Sigmoid colon (tissue), 7 donors: ENCODE data around the gene NUDT21. TPM values are rescaled to one million over a fixed set of nuclear protein-coding genes. Genes with fewer than 3 reads are reported as not detected.

ENCODE experiments used
- DNase-seq: peaks from one replicate; pipeline ENCODE4 v3.0.0-alpha.2; 2019
- H3K27ac ChIP-seq, 4 donors: fragments of 200-600 bp; sonication (generic); one replicate each; pipeline ENCODE4 v1.5.1; 2016 to 2019; ENCODE audit warnings: mild to moderate bottlenecking in 1 of 4
- H3K27me3 ChIP-seq, 3 donors: fragments of 200-600 bp; sonication (generic); one replicate each; pipeline ENCODE4 v1.5.1; 2019; ENCODE audit warnings: mild to moderate bottlenecking in 1 of 3
- H3K36me3 ChIP-seq, 4 donors: fragments of 200-600 bp; sonication (generic); one replicate each; pipeline ENCODE4 v1.5.1; 2016 to 2019
- H3K4me1 ChIP-seq, 4 donors: fragments of 200-600 bp; sonication (generic); one replicate each; pipeline ENCODE4 v1.5.1; 2017 to 2019
- H3K4me3 ChIP-seq, 4 donors: fragments of 200-600 bp; sonication (generic); one replicate each; pipeline ENCODE4 v1.5.1; 2017 to 2019; ENCODE audit warnings: mild to moderate bottlenecking in 2 of 4, moderate library complexity in 1 of 4
- H3K9me3 ChIP-seq, 4 donors: fragments of 200-600 bp in 3 of 4; sonication (generic) in 3 of 4; one replicate each; pipeline versions ENCODE4 v1.5.1 to v1.6.1; 2013 to 2019
- CTCF ChIP-seq, 4 experiments: fragments of 450-650 bp in 3 of 4; fragments of 200-600 bp in 1 of 4; IDR thresholded peaks; one replicate each; pipeline ENCODE4 v1.5.1; 2016 to 2019; ENCODE audit warnings: antibody characterized with exemption in 4 of 4, mild to moderate bottlenecking in 3 of 4, moderate library complexity in 2 of 4
- EP300 ChIP-seq, 4 donors: sonication (generic); formaldehyde crosslinking; IDR thresholded peaks; one replicate each; pipeline ENCODE4 v1.6.1; 2017; ENCODE audit warnings: antibody characterized with exemption in 4 of 4
- POLR2A ChIP-seq, 2 donors: fragments of 450-650 bp; IDR thresholded peaks; one replicate each; pipeline ENCODE4 v1.6.1; 2016; ENCODE audit warnings: antibody characterized with exemption in 2 of 2, mild to moderate bottlenecking in 2 of 2, moderate library complexity in 2 of 2
- POLR2AphosphoS5 ChIP-seq, 4 donors: sonication (generic); formaldehyde crosslinking; IDR thresholded peaks; one replicate each; pipeline ENCODE4 v1.6.1; 2017; ENCODE audit warnings: antibody characterized with exemption in 4 of 4
- WGBS, 2 donors: extraction: QIAGEN DNeasy Blood & Tissue Kit; methylation state at CpG; one replicate each; pipeline ENCODE4 v1.1.7; 2013; 5-methylcytosine and 5-hydroxymethylcytosine counted together
- intact Hi-C: fragments of 100-400 bp; cut with DNase I; formaldehyde crosslinking; loops from one replicate; pipeline ENCODE4 v1.15.1; 2023
- polyA plus RNA-seq, 3 donors: library from polyadenylated mRNA; stranded (reverse); fragments of 200-250 nt; gene quantifications; one replicate each; pipeline ENCODE4 v1.2.3, GENCODE V29; 2013
- total RNA-seq, 4 donors: library from RNA; depleted of rRNA; stranded (reverse); fragments of >200 nt; gene quantifications; one replicate each; pipeline ENCODE4 v1.1.0, GENCODE V29; 2016
- donor health status: healthy with polysubstance abuse.
- donor health status: Bipolar disorder and iron deficiency.
- donor health status: healthy.

The NUDT21 gene
- total and polyA plus RNA-seq, 7 donors, result 33.0 to 51.7 (median 44.1) TPM

- WGBS, 2 donors, result 88 to 89% methylated on average over 7 of the region's 7 CpGs
- Histone ChIP-seq H3K4me3 (no peak overlapping the region), H3K27me3 (no peaks in the 10 kb centered on the region), H3K36me3 (peaks cover 10 to 100% (median 16%) of the 10 kb centered on the region in 4 donors), H3K27ac (no peak overlapping the region), H3K4me1 (no peaks in the 10 kb centered on the region), H3K9me3 (no peaks in the 10 kb centered on the region)
- no peak for DNase-seq
- TF ChIP-seq CTCF (IDR thresholded peaks at IDR 0.05) (no peak), EP300 (IDR thresholded peaks at IDR 0.05) (no peak), POLR2AphosphoS5 (IDR thresholded peaks at IDR 0.05) (no peak), POLR2A (IDR thresholded peaks at IDR 0.05) (no peak)
- intact Hi-C loops, result no loop called here
Measured at GRCh38 chr16:56480776-56481467, 29.8 kb upstream of the NUDT21 start.

GRCh38 chr16:56479469-56479868, 28.3 kb upstream of the NUDT21 start:
- H3K36me3 ChIP-seq, result peaks cover 17 to 100% (median 25%) of the 10 kb centered on the region in 4 donors
- no peaks in the 10 kb centered on the region for H3K4me1 ChIP-seq
- no peak for DNase-seq
- no peak overlapping the region for H3K4me3 ChIP-seq
- TF ChIP-seq POLR2AphosphoS5 (IDR thresholded peaks at IDR 0.05) (no peak), EP300 (IDR thresholded peaks at IDR 0.05) (no peak), POLR2A (IDR thresholded peaks at IDR 0.05) (no peak), CTCF (IDR thresholded peaks at IDR 0.05) (no peak)
- H3K27ac ChIP-seq, result no peak overlapping the region
- no peaks in the 10 kb centered on the region for H3K9me3 ChIP-seq
- 95 to 97% methylated on average over 2 of the region's 2 CpGs for WGBS, 2 donors
- H3K27me3 ChIP-seq, result no peaks in the 10 kb centered on the region
- intact Hi-C loops, result no loop called here

- intact Hi-C loops, result no loop called here
- H3K4me3 ChIP-seq, result no peak overlapping the region
- 61 to 80% methylated on average over 2 of the region's 2 CpGs for WGBS, 2 donors
- no peak for DNase-seq
- TF ChIP-seq CTCF (IDR thresholded peaks at IDR 0.05) (no peak), EP300 (IDR thresholded peaks at IDR 0.05) (no peak), POLR2A (IDR thresholded peaks at IDR 0.05) (no peak), POLR2AphosphoS5 (IDR thresholded peaks at IDR 0.05) (no peak)
- no peaks in the 10 kb centered on the region for H3K27me3 ChIP-seq
- H3K36me3 ChIP-seq, result peaks cover 12 to 98% (median 27%) of the 10 kb centered on the region in 4 donors
- H3K27ac ChIP-seq, result no peak overlapping the region
- H3K9me3 ChIP-seq, result no peaks in the 10 kb centered on the region
- H3K4me1 ChIP-seq, result no peaks in the 10 kb centered on the region
Measured at GRCh38 chr16:56478281-56479049, 27.3 kb upstream of the NUDT21 start.

GRCh38 chr16:56477096-56477878, 26.2 kb upstream of the NUDT21 start:
- WGBS, 2 donors, result 89 to 91% methylated on average over 2 of the region's 2 CpGs
- intact Hi-C loops, result no loop called here
- Histone ChIP-seq H3K27ac (no peak overlapping the region), H3K36me3 (peaks cover 8 to 98% (median 24%) of the 10 kb centered on the region in 4 donors), H3K27me3 (no peaks in the 10 kb centered on the region), H3K4me1 (no peaks in the 10 kb centered on the region), H3K4me3 (no peak overlapping the region), H3K9me3 (no peaks in the 10 kb centered on the region)
- TF ChIP-seq POLR2A (IDR thresholded peaks at IDR 0.05) (no peak), CTCF (IDR thresholded peaks at IDR 0.05) (no peak), EP300 (IDR thresholded peaks at IDR 0.05) (no peak), POLR2AphosphoS5 (IDR thresholded peaks at IDR 0.05) (no peak)
- DNase-seq, result no peak
